B cell (primary cell): ENCODE results near the gene CMC4.

Source experiments
- EZH2 ChIP-seq: IDR thresholded peaks from 2 replicates; pipeline ENCODE4 v1.6.1; 2012; ENCODE audit warnings: borderline replicate concordance, low read depth, mild to moderate bottlenecking, moderate library complexity, low read length; ENCODE audit not compliant: insufficient read depth, poor library complexity, severe bottlenecking
- TF ChIP-seq, protein P1 (sequence below): fragments of 200-600 bp; IDR thresholded peaks from one replicate; pipeline ENCODE4 v1.8.0; 2022; ENCODE audit warnings: antibody characterized with exemption, mild to moderate bottlenecking

DNA sequence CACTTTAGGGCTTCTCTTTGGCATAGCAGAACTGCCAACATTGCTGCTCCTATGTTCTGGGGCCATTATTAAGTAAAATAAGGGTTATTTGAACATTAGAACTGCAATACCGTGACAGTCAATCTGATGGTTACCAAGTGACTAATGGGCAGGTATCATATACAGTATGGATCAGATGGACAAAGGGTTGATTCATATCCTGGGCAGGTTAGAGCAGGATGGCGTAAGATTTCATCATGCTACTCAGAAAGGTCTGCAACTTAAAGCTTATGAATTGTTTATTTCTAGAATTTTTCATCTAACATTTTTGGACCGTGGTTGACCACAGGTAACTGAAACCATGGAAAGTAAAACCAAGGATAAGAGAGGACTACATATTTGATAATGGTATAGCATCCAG is 41.2 kb upstream of the CMC4 start:
- no peak for TF ChIP-seq EZH2
- TF ChIP-seq, protein P1, sequence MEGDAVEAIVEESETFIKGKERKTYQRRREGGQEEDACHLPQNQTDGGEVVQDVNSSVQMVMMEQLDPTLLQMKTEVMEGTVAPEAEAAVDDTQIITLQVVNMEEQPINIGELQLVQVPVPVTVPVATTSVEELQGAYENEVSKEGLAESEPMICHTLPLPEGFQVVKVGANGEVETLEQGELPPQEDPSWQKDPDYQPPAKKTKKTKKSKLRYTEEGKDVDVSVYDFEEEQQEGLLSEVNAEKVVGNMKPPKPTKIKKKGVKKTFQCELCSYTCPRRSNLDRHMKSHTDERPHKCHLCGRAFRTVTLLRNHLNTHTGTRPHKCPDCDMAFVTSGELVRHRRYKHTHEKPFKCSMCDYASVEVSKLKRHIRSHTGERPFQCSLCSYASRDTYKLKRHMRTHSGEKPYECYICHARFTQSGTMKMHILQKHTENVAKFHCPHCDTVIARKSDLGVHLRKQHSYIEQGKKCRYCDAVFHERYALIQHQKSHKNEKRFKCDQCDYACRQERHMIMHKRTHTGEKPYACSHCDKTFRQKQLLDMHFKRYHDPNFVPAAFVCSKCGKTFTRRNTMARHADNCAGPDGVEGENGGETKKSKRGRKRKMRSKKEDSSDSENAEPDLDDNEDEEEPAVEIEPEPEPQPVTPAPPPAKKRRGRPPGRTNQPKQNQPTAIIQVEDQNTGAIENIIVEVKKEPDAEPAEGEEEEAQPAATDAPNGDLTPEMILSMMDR, result no peak
